ENCODE data around the gene DIPK1A.

Gene DIPK1A

GRCh38 chr1:92843429-92844352, 117.6 kb downstream of the DIPK1A start:
- no peak for DNase-seq (ENCODE audit: extremely low read depth, low read depth)
- no peak for TF ChIP-seq CTCF (IDR thresholded peaks at IDR 0.05; ENCODE audit: low read depth, low read length)

DNA sequence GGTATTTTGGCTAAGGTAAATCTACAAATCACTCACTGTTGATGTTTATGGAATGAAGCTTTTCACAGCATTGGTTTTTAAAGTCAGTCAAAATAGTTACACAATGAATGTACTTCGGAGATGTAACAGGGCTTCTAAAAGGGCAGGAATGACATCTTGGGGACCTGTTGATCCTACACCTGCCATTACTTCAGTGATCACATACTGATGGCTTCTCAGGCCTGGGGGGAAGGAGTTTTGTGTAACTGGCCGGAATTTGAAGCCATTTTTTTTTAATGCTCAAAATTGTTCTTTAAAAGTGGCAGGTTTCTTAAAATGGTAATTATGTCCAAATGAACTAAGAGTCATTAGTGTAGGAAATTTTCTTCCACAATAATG, 118.2 kb downstream of the DIPK1A start:
- TF ChIP-seq CTCF (IDR thresholded peaks at IDR 0.05; ENCODE audit: low read depth, low read length) = no peak
- DNase-seq (ENCODE audit: extremely low read depth, low read depth) = no peak

DNA sequence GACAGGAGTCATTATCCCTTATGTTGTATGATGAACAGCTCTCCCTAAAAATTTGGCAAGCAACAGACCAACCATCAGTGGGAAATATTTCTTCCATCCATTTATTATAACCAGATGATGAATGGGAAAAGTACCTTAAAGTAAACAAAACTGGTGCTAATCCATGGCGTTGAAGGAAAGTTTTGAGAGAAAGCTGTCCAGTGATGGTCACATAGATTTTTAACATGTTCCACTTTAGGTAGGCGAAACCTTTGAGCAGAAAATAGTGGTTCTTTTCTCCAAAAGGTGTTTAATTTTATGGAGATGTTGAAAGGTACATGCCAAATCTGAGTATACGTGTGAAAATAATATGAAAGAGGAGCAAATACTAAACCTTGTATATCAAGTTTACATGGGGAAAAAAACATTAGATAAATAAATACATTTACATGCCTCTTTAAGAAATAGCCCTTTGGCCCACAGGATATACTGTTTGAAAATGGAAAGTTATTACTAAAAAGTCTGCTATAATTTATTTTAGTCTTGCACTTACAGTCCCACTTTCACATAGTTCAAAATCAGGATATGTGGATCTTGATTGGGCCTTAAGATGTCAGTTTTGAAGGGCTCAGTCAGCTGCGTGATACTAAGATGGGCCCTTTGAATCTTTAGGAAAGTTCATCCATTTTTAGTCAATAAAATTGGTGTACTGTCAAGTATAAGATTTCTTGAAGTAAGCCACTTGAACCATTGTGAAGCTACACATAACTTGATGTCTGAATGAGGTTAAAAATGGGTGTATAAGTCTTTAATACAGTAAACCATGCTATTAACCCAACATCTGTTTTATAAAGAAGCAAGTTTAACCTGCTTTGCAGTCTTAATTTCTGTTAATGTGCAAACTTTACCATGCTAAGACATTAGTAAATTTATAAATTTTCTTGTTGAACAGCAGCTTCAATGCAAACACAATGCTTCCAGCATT, 118.9 kb downstream of the DIPK1A start:
- no peak for DNase-seq (ENCODE audit: extremely low read depth, low read depth)

DNA sequence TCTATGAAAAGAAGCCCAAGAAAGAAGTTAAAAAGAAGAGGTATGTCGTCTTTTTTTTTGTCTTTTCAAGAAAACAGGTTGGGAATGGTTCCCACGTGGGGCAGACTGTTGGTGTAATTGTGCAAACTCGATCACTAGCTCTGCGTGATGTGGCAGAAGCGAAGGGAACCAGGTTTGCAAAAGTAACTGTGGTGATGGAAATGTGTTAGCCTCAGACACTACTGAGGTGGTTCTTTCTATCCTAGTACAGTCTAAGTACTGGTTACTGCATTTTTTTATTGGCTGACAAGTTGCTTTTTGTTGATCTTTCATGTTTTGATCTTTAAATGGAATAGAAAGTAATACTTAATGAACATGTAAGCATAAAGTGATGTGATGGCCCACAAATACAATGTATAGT, 120.7 kb downstream of the DIPK1A start:
- no peak for TF ChIP-seq CTCF (IDR thresholded peaks at IDR 0.05; ENCODE audit: low read depth, low read length)
- no peak for DNase-seq (ENCODE audit: extremely low read depth, low read depth)

More for the DNA sequence above, 118.9 kb downstream of the DIPK1A start:
- TF ChIP-seq CTCF (IDR thresholded peaks at IDR 0.05; ENCODE audit: low read depth, low read length) = no peak

DNA sequence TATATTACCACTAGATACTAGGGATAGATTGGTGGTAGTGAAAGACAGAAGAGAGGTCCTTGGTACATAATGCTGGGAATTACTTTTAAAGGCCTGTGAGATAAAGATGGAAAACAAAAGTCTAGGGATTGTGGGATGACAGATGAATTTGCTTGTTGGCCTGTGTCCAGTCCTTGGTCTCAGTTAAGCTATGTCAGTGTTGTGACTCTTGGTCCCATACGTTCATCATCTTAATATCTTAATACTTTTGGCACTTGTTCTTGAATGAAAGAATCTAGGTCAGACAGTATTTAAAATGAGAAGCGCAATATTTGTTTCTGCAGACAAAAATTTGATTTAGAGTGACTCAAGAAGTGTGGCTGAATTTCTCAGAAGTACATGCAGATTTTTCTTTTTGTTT, 121.8 kb downstream of the DIPK1A start:
- TF ChIP-seq CTCF (IDR thresholded peaks at IDR 0.05; ENCODE audit: low read depth, low read length) = no peak
- DNase-seq (ENCODE audit: extremely low read depth, low read depth) = no peak

GRCh38 chr1:92838519-92838918, 122.7 kb downstream of the DIPK1A start:
- DNase-seq (ENCODE audit: extremely low read depth, low read depth) = no peak
- no peak for TF ChIP-seq CTCF (IDR thresholded peaks at IDR 0.05; ENCODE audit: low read depth, low read length)

Data from AG09319 (cell line).